HG03196 (cell line): ENCODE measurements around the gene ASPG.

Experiments
- ATAC-seq: cut with Tn5 transposase; IDR thresholded peaks from one replicate; pipeline ENCODE4 v1.9.1; 2021; ENCODE audit not compliant: unreplicated experiment

ASPG gene

DNA sequence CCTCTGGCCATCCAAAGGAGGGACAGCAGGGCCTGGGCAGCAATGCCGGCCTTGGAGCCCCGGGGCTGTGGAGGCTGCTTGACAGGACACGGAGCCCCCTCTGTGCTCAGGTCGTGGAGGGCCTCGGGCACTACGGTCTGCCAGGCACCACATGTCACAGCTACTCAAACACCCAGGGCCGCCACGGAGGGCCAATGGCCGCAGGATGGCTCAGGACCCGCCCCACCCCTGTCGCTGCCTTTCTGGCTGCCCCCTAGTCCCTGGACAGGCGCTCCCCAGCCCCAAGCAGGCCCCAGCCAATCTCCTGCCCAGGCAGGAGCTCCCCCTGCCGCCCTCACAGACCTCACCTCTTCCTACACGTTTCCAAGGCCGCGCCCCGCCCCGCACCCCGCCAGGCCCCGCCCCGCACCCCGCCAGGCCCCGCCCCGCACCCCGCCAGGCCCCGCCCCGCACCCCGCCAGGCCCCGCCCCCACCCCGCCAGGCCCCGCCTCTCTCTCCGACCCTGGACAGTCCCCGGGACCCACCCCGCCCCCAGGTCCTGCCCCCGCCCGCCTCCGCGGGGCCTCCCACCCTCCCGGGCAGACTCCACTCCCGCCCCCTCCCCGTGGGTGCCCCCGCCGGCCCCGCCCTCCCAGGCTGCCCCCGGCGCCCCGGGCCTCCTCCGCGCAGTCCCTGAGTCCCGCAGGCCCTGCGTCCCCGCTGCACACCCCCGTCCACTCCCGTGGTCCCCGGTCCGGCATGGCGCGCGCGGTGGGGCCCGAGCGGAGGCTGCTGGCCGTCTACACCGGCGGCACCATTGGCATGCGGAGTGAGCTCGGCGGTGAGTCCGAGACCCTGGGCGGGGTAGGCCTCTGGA lies at the start of gene ASPG:
ASPG (plus strand) TSS at position 669 of the 857 bp plus-strand sequence; CDS start at position 740, 71 bp downstream.
- no peak for ATAC-seq

DNA sequence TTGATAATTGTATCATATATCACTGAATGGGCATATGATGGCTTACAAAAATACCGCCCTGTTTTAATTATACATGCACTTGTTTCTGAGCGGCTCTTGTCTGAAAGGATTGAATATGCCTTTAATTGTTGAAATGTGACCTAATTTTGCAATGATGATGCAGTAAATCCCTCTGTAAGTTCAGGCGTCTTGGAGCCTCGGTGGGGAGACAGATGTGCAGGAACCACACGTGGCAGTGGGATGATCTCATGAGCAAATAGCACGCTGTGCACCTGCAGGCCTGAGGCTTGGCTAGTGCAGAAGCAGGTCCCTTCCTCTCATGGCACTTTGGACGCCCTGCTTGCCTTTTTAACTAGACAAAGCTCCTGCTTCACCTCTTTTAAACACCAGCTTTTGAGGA lies 49.3 kb upstream of the ASPG start:
- no peak for ATAC-seq

DNA sequence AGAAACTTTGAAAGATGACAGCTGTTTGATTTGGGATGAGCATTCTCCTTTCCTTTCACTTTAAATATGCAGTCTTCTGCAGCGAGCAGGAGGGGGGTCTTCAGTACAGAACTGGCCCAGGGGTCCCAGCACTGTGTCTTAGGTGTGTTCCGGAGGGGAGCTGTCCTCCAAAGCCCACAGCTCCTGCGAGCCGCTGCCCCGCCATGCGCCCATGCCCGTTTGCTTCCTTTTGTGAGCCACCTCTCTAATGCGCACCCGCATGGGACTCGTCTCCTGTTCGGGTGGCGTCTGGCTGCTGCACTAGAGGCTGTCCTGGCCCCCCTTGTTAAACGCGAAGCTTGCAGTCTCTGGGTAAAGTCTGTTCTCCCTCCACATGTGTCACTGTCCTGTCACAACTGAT lies 48.4 kb upstream of the ASPG start:
- no peak for ATAC-seq

DNA sequence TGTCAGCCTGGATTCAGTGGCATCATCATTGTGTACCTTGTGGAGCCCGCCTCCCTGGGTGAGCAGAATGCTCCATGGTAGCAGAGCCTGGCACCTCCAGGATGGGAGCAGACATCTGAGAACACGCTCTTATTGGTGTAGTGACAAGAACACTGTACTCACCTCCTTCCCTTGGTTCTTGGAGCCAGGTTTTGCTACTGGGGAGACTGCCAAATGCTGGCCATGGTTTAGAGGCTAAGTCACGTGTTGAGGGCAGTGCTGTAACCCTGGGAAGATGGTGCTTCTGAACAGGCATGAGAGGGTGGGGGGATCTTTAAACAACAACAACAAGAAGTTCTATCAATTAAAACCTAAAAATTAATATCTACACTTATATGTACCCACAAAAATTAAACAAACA lies 47.6 kb upstream of the ASPG start:
- ATAC-seq = no peak

DNA sequence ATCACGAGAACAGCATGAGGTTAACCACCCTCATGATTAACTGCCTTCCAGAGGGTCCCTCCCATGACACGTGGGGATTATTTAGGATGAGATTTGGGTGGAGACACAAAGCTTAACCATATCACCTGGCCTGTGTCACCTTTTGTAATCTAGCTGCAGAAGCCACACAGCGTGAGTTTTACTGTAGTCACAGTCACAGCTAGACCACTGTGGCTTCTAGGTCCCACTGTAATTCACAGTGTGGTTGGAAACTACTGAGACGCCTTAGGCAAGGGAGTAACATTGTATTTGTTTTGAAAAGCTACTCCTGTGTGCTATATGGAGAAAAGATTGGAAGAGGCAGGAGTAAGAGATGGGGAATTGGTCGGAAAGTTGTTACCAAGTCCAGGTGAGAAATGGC lies 46.3 kb upstream of the ASPG start:
- no peak for ATAC-seq

DNA sequence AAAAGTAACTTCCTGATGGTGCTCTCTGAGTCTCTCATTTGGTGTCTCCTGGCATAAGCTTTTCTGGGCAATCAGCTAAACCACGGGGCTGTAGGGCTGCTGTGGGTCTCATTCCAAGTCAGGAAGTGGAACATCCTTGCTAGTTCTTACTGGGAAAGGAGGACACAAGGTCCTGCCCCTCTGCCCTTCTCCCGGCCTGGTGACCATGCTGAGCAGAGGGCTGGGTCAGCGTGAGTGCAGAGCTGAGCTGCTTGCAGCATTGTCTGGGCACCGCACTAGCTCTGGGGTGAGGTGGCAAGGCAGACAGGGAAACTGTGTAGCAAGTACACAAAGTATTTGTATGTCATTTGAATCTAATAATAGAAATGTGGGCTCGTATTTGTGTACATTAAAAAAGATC lies 45.0 kb upstream of the ASPG start:
- no peak for ATAC-seq

DNA sequence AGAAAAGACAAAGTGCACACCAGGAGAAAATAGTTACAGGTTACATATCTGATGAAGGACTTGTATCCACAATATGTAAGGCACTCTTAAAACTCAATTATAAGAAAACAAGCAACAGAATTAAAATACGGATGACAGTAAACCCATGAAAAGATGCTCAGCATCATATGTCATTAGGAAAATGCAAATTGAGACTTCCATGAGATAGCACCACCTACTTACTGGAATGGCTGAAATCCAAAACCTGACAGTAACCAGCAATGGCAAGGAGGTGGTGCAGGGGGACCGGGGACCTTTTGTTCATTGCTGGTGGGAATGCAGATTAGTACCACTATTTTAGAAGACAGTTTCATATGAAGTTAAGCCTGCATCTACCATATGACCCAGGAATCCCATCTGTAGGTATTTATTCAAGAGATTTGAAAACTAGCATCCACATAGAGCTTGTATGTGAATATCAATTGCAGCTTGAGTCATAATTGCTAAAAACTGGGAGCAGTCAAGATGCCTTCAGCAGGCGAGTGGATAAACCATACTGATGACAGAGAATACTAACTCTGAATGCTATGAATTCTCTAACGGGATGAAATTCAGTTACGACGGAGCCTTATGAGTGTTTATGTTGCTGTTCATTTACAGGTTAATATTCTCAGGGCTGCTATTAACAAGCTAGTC lies 43.9 kb upstream of the ASPG start:
- no peak for ATAC-seq

DNA sequence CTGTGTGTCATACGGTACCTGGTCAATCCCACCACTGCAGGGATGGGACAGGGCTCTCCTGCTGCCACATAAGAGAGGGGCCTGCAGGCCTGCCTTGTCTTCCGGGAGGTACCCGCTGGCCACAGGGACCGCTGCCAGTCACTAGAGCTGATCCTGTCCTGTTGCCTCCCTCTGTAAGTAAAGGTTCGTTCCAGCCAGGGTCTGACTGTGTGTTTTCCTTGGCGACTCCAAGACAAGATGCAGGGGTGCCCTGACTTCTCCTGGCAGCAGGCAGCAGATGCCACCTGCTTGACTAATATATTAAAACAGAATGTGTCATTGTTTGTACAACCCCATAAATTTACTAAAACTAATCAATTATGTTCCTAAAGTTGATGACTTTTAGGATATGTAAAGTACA lies 41.5 kb upstream of the ASPG start:
- no peak for ATAC-seq

DNA sequence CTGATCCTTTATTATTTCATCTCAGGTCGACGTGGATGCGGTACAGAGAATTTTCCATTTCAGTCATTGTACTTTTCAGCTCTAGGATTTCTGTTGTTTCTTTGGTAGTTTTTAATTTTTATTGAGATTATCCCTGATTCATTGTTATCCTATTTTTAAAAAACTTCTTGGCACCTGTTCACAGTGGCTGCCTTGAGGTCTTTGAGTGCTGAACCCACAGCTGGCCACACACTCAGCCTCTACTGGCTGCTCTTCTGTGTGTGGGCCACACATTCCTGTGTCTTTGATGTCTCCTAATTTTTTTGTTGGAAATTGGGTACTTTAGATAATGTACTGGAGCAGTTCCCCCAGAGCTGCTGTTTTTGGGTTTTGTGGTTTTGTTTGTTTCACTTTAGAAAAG lies 37.7 kb upstream of the ASPG start:
- ATAC-seq = no peak

DNA sequence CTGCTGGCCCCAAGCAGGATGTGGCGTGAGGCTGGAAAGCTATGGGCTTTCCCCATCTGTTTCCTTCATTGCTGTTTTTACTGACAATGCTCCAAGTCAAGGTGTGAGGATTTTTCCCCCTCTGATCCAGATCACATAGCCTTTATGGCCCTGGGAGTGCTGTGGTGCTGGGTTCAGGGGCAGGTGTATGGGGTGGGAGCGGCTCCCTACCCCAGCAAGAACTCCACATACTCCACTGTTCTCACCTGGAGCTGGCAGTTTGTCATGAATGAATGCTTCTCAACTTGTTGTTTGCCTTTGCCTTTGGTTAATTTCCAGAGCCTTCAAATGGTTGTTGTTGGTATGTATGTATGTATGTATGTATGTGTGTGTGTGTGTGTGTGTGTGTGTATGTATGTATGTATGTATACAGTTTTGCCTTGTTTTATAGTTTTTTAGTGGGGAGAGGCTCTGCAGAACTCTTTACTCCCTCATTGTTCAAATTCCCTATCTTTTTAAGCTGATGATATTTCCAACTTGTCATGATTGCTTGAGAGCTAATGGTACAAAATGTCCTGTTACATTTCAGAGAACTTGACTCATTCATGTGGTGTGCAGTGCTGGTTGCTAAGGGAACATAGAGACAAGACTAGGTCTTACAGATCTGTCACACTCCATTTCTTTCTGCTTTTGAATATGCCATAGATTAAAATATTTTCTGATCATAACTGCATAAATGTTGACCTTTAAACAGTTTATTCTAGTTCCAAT lies 36.6 kb upstream of the ASPG start:
- no peak for ATAC-seq

DNA sequence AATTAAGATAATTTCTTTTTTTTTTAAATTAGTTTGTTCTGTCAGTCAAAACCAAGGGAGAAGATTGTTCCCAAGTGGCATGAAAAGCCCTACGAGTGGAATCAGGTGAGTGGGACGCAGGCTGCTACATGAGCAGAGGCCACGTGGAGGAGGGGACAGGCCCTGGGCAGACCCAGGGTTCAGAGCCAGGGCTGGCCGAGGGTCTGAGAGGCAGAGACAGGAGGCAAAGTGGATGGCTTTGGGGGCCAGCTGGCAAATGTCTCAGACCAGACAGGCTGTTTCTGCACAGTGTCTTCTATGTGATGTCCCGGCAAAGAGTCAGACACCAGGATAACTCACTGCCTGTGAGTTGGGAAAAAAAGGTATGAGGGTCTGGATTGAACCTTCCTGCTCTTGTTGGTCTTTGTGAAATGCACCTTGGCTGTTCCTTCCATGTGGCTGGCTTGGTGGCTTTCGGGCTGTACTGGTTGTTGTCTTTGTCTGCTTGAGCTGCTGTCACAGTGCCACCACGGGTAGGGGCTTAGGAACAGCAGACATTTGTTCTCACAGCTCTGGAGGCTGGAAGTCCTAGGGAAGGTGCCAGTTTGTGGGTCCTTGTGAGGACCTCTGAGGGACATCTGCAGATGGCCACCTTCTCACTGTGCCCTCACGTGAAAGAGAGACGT lies 35.8 kb upstream of the ASPG start:
- ATAC-seq = no peak

DNA sequence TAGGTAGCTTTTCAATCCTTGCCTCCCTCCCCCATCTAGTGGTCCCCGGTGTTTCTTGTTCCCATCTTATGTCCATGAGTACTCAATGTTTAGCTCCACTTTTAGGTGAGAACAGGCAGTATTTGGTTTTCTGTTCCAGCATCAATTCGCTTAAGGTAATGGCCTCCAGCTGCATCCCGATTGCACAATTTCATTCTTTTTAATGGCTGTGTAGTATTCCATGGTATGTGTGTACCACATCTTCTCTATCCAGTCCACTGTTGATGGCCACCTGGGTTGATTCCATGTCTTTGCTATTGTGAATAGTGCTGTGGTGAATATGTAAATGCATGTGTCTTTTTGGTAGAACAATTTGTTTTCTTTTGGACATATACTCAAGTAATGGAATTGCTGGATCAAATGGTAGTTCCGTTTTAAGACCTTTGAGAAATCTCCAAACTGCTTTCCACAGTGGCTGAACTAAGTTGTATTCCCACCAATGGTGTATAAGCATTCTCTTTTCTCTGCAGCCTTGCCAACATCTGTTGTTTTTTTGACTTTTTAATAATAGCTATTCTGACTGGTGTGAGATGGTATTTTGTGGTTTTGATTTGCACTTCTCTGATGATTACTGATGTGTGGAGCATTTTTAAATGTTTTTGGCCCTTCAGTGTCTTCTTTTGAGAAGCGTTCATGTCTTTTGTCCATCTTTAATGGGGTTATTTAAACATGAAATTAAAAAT lies 34.2 kb upstream of the ASPG start:
- no peak for ATAC-seq

DNA sequence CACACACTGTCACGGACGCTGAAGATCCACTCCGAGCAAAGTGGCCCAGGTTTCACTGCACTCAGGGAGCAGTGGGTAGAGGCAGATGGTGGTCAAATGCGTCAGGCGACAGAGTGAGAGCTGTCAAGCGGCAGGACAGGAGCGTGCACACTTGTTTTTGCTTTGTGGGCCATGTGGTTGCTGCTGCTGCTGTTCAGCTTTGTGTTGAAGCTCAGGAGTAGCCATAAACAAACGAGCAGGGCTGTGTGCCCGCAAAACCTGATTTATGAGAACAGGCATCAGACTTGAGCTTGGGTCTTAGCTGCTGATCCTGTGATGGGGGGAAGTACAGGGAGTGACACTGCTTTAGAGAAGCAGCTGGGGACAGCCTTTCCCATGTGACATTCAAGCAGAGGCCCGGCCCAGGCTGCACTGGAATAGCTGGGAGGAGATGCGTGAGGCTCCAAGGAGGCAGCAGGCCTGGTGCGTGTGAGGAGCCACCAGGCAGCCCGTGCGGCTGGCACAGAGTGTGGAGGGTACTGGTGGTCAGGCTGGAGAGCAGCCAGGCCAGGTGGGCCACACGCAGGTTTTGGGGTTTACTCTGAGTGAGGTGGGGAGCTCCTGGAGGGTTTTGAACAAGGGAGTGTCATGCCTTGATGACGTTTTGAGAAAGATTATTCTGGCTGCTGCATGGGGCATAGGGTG lies 31.1 kb upstream of the ASPG start:
- no peak for ATAC-seq

DNA sequence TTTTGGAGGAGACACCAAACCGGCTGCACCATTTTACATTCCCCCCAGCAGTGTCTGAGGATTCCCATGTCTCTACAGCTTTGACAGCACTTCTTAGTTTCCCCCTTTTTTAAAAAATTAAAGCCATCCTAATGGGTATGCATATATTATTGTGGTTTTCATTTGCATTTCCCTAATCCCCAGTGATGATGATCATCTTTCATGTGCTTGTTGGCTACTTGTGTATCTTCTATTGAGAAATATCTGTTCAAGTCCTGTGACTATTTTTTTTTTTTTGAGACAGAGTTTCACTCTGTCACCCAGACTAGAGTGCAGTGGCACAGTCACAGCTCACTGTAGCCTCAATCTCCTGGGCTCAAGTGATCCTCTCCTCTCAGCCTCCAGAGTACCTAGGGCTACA lies 23.2 kb upstream of the ASPG start:
- no peak for ATAC-seq

DNA sequence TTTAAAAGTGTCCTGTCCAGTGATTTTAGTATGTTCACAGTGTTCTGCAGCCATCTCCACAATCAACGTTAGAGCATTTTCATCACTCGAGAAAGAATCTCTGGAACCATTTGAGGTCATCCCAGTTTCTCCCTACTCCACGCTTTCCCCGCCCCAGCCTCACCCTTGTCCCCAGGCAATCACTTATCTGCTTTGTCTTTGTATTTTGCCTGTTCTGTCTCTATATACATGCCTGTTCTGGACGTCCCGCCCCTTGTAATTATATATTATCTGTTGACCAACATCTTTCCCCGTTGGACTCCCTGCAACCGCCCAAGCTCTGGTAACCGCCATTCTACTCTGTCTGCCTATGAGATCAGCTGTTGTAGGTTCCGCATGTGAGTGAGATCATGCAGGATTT lies 21.5 kb upstream of the ASPG start:
- ATAC-seq = no peak

DNA sequence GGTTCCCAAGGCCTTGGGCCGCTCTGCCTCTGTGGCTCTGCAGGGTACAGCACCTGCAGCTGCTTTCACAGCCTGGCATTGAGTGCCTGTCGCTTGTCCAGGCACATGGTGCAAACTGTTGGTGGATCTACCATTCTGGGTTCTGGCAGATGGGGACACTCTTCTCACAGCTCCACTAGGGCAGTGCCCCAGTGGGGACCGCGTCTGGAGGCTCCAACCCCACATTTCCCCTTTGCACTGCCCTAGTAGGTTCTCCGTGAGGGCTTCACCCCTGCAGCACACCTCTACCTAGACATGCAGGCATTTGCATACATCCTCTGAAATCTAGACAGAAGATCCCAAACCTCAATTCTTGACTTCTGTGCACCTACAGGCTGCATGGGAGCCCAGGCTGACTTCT lies 19.2 kb upstream of the ASPG start:
- no peak for ATAC-seq

DNA sequence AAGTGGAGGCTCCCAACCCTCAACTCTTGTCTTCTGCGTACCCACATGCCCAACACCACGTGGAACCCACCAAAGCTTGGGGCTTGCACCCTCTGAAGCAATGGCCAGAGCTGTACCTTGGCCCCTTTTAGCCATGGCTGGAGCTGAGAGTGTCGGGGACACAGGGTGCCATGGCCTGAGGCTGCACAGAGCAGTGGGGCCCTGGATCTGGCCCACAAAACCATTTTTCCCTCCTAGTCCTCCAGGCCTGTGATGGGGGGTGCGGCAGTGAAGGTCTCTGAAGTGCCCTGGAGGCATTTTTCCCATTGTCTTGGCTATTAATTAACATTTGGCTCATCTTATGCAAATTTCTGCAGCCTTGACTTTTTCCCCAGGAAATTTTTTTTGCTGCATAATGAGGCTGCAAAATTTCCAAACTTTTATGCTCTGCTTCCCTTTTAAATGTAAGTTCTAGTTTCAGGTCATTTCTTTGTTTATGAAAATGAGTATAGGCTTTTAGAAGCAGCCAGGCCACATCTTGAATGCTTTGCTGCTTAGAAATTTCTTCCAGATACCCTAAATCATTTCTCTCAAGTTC lies 18.7 kb upstream of the ASPG start:
- ATAC-seq = no peak

DNA sequence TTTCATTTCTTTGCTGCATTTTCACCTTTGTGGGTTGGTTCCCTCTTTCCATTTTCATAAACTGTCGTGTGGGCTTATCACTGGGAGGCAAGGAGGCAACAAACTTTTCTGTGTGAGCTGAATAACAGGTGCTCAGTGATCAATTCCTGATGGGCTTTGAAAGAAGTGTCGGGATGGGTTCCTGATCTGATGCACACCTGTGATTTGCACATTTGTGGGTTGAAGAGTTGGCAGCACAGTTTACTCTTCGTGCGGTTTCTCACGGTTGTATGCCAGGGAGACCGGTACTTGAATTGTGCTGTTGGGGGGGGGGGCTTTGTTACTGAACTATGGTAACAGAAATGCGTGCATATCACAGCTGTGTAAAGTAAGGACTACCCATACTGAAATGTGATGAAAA lies 16.0 kb upstream of the ASPG start:
- no peak for ATAC-seq

DNA sequence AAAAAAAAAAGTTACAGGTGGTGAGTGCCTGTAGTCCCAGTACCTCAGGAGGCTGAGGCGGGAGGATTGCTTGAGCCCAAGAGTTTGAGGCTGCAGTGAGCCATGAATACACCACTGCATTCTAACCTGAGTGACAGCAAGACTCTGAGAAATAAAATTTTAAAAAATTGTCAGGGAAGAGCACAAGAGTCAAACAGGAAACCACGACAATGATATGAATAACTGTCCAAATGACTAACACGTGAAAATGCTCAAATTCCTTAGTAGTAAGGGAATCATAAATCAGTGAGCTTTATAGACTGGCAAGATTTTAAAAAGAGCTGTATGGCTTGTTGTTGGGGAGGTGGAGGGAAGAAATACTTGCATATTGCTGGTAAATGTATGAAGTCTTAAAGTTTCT lies 12.9 kb upstream of the ASPG start:
- no peak for ATAC-seq

DNA sequence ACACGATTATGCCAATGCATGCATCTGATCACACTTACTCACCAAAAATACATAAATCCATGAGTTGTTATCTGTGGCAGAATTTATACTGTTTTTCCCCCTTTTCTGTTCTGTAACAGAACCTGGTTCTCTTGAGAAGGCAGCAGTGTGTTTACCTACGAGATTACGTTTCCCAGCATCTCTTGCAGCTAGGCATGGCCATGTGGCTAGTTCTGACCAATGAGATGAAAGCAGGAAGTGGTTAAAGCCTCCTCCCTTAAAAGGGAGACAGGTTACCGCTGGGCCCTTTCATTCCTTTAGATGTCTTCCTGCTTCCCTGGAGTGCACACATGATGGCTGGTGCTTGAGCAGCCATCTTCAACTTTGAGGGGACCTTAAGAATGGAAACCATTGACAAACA lies 11.7 kb upstream of the ASPG start:
- no peak for ATAC-seq
